HCT116 (cell line): ENCODE measurements around the gene GMPR2. TPM values are rescaled to one million over a fixed set of nuclear protein-coding genes. Genes with fewer than 3 reads are reported as not detected.

Source experiments
- ATAC-seq: fragments of 200-7000 bp; cut with Tn5 transposase; 2 replicates; pipeline ENCODE4 v1.9.1; 2020; ENCODE audit warnings: mild to moderate bottlenecking, moderate library complexity
- BruUV-seq: library from RNA; stranded (reverse); fragments of 400-500 nt; replicated peaks from 2 replicates; lab custom pipeline; 2021; lab: Mats Ljungman, UMichigan
- CTCF ChIA-PET: fragments of 300-600 bp; sonication (Branson Sonifier 250); formaldehyde crosslinking; loops from one replicate; lab custom pipeline; 2021; ENCODE audit warnings: antibody characterized with exemption; lab: Charles Lee
- POLR2A ChIA-PET: fragments of 300-600, 350-600 bp; sonication (Branson Sonifier 250); formaldehyde crosslinking; loops from one replicate; lab custom pipeline; 2021; ENCODE audit warnings: antibody characterized with exemption; lab: Charles Lee
- RAD21 ChIA-PET, 2 experiments: fragments of 300-600 bp; sonication (Branson Sonifier 250); formaldehyde crosslinking; loops; one replicate each; lab custom pipeline; 2023; ENCODE audit warnings: low total read pairs in 2 of 2; ENCODE audit not compliant: uncharacterized antibody in 2 of 2, unreplicated experiment in 2 of 2, low non-redundant PET in 1 of 2; lab: Charles Lee
- DNase-seq: peaks from one replicate; pipeline ENCODE4 v3.0.0-alpha.2; 2010; ENCODE audit warnings: low read depth, low spot score
- H2AFZ ChIP-seq: fragments of 200-600 bp; shearing (Covaris generic), sonication (generic); 2 replicates; pipeline ENCODE4 v1.6.1; 2017; ENCODE audit warnings: low read depth, mixed run types, mixed read lengths, antibody characterized with exemption, low read length; ENCODE audit not compliant: poor library complexity, severe bottlenecking
- H3K27ac ChIP-seq: 2 replicates; pipeline ENCODE4 v1.5.1; 2012; ENCODE audit warnings: low read depth, low read length
- H3K27me3 ChIP-seq: fragments of 200-600 bp; sonication (generic); 2 replicates; pipeline ENCODE4 v1.6.1; 2016; ENCODE audit warnings: mixed run types, low read length, mixed read lengths; ENCODE audit not compliant: insufficient read depth
- H3K36me3 ChIP-seq, 2 experiments: fragments of 200-500 bp in 1 of 2; fragments of 200-600 bp in 1 of 2; sonication (Bioruptor generic) in 1 of 2; sonication (generic) in 1 of 2; 2 replicates each; pipeline versions ENCODE4 v1.5.1 to v1.6.1; 2014 to 2016; ENCODE audit warnings: low read length in 2 of 2, inconsistent platforms in 1 of 2, mixed read lengths in 1 of 2, mixed run types in 1 of 2; ENCODE audit not compliant: insufficient read depth in 2 of 2, control insufficient read depth in 1 of 2
- H3K4me1 ChIP-seq, 2 experiments: fragments of 200-600 bp in 1 of 2; sonication (generic) in 1 of 2; 2 replicates each; pipeline versions ENCODE4 v1.5.1 to v1.6.1; 2012 to 2017; ENCODE audit warnings: low read length in 2 of 2, inconsistent platforms in 1 of 2, mild to moderate bottlenecking in 1 of 2, mixed read lengths in 1 of 2, mixed run types in 1 of 2, moderate library complexity in 1 of 2; ENCODE audit not compliant: insufficient read depth in 2 of 2, control insufficient read depth in 1 of 2
- H3K4me2 ChIP-seq: fragments of 200-600 bp; sonication (generic); 2 replicates; pipeline ENCODE4 v1.6.1; 2017; ENCODE audit warnings: mixed run types, low read length, mixed read lengths
- H3K4me3 ChIP-seq, 2 experiments: fragments of 200-600 bp in 1 of 2; sonication (generic) in 1 of 2; replicated peaks in 1 of 2; 2 replicates each; pipeline ENCODE4 v1.5.1; 2011 to 2016; ENCODE audit warnings: low read length in 2 of 2, control low read depth in 1 of 2, low read depth in 1 of 2, mild to moderate bottlenecking in 1 of 2, mixed read lengths in 1 of 2, mixed run types in 1 of 2
- H3K79me2 ChIP-seq: fragments of 200-600 bp; sonication (generic); 2 replicates; pipeline ENCODE4 v1.6.1; 2017; ENCODE audit warnings: mild to moderate bottlenecking, mixed run types, low read length, moderate library complexity, mixed read lengths; ENCODE audit not compliant: insufficient read depth
- H3K9ac ChIP-seq: fragments of 200-600 bp; sonication (generic); 2 replicates; pipeline ENCODE4 v1.6.1; 2016; ENCODE audit warnings: low read length, mixed read lengths
- H3K9me2 ChIP-seq: fragments of 200-600 bp; sonication (generic), shearing (Covaris generic); 2 replicates; pipeline ENCODE4 v1.6.1; 2017; ENCODE audit warnings: mixed run types, mild to moderate bottlenecking, moderate library complexity; ENCODE audit not compliant: insufficient read depth
- H3K9me3 ChIP-seq, 2 experiments: fragments of 200-500 bp in 1 of 2; fragments of 200-600 bp in 1 of 2; sonication (Bioruptor generic) in 1 of 2; sonication (generic) in 1 of 2; 2 replicates each; pipeline ENCODE4 v1.6.1; 2014 to 2017; ENCODE audit warnings: low read length in 2 of 2, mixed read lengths in 2 of 2, inconsistent platforms in 1 of 2, low read depth in 1 of 2, mild to moderate bottlenecking in 1 of 2, mixed run types in 1 of 2, moderate library complexity in 1 of 2; ENCODE audit not compliant: control insufficient read depth in 1 of 2, insufficient read depth in 1 of 2
- H4K20me1 ChIP-seq: fragments of 200-600 bp; sonication (generic), shearing (Covaris generic); 2 replicates; pipeline ENCODE4 v1.6.1; 2017; ENCODE audit warnings: mixed run types, mild to moderate bottlenecking, moderate library complexity; ENCODE audit not compliant: insufficient read depth
- EGR1 ChIP-seq: IDR thresholded peaks from 2 replicates; pipeline ENCODE4 v1.6.1; 2012; ENCODE audit warnings: low read depth
- EZH2 ChIP-seq: fragments of 200-600 bp; sonication (generic); IDR thresholded peaks from 2 replicates; pipeline ENCODE4 v1.6.1; 2017; ENCODE audit warnings: antibody characterized with exemption, mixed run types
- EZH2phosphoT487 ChIP-seq: fragments of 200-600 bp; IDR thresholded peaks from 2 replicates; pipeline ENCODE4 v1.6.1; 2018; ENCODE audit warnings: antibody characterized with exemption, borderline replicate concordance
- FOSL1 ChIP-seq: IDR thresholded peaks from 2 replicates; pipeline ENCODE4 v1.6.1; 2012; ENCODE audit warnings: low read depth
- JUND ChIP-seq: IDR thresholded peaks from 2 replicates; pipeline ENCODE4 v1.6.1; 2012
- POLR2A ChIP-seq: IDR thresholded peaks from 2 replicates; pipeline ENCODE4 v1.7.0; 2011; ENCODE audit warnings: borderline replicate concordance; ENCODE audit not compliant: insufficient read depth, insufficient read length; ENCODE audit errors: extremely low read depth
- REST ChIP-seq: IDR thresholded peaks from 2 replicates; pipeline ENCODE4 v1.6.1; 2012; ENCODE audit warnings: low read depth
- SIN3A ChIP-seq: IDR thresholded peaks from 2 replicates; pipeline ENCODE4 v1.6.1; 2012; ENCODE audit warnings: low read depth
- SP1 ChIP-seq: IDR thresholded peaks from 2 replicates; pipeline ENCODE4 v1.6.1; 2012; ENCODE audit warnings: low read depth
- SRF ChIP-seq: IDR thresholded peaks from 2 replicates; pipeline ENCODE4 v1.6.1; 2012; ENCODE audit warnings: low read depth
- TCF7L2 ChIP-seq: IDR thresholded peaks from 2 replicates; pipeline ENCODE4 v1.7.0; 2011; ENCODE audit warnings: borderline replicate concordance, inconsistent platforms; ENCODE audit not compliant: insufficient read depth, insufficient read length; ENCODE audit errors: extremely low read depth
- intact Hi-C: fragments of 100-400 bp; cut with micrococcal nuclease; formaldehyde crosslinking; loops from 2 replicates; pipeline ENCODE4 v1.10.0; 2022
- total RNA-seq: library from RNA; stranded (reverse); gene quantifications from one replicate; pipeline ENCODE4 v1.2.1, GENCODE V29; 2021; ENCODE audit not compliant: unreplicated experiment

The GMPR2 gene
- total RNA-seq, 1 experiment from 2014 or later, result 66.9 TPM

GRCh38 chr14:24187539-24187915 is 45.2 kb upstream of the GMPR2 start:
- no peak for ATAC-seq
- BruUV-seq, result no TSS peak
- ChIA-PET RAD21 (no interaction called here), POLR2A (interaction anchor here (1.4 kb wide), 1 partner anchor 41 kb away, joined by 3 read pairs; the partner anchor contains the start of genes PSME2 and RNF31), CTCF (interaction anchor here (1.5 kb wide), 1 partner anchor 244 kb away, joined by 3 read pairs; no protein-coding TSS in a partner anchor)
- Histone ChIP-seq H3K4me3 (peak overlapping the region; percentile 89 to 94), H3K9me2 (no peaks in the 10 kb centered on the region), H3K9ac (peak overlapping the region; percentile 77), H3K9me3 (no peaks in the 10 kb centered on the region), H4K20me1 (no peaks in the 10 kb centered on the region), H3K4me2 (peak overlapping the region; percentile 91), H3K36me3 (peaks cover 36 to 39% of the 10 kb centered on the region in 2 experiments; a peak in 3 of 4 replicates), H3K27ac (peak overlapping the region; percentile 98), H3K79me2 (peaks cover 44% of the 10 kb centered on the region), H2AFZ (no peak overlapping the region), H3K27me3 (no peaks in the 10 kb centered on the region), H3K4me1 (peaks cover 16 to 17% of the 10 kb centered on the region in 2 experiments)
- DNase-seq, result no peak
- intact Hi-C loops, result no loop called here
- no peak for TF ChIP-seq EGR1
- TF ChIP-seq TCF7L2, result no peak
- TF ChIP-seq POLR2A, result no peak
- no peak for TF ChIP-seq REST
- no peak for TF ChIP-seq SP1
- TF ChIP-seq EZH2, result no peak
- no peak for TF ChIP-seq EZH2phosphoT487
- no peak for TF ChIP-seq SRF
- no peak for TF ChIP-seq FOSL1
- TF ChIP-seq JUND, result no peak
- TF ChIP-seq SIN3A, result no peak
